AG09319 (cell line): Measurements from ENCODE around the gene IL21R.

Experiments
- DNase-seq: peaks from one replicate; pipeline ENCODE4 v3.0.0-alpha.2; 2010; ENCODE audit warnings: low read depth; ENCODE audit errors: extremely low read depth
- CTCF ChIP-seq: IDR thresholded peaks from 2 replicates; pipeline ENCODE4 v1.5.1; 2011; ENCODE audit warnings: low read depth, mild to moderate bottlenecking, inconsistent platforms, low read length, moderate library complexity

Gene IL21R

DNA sequence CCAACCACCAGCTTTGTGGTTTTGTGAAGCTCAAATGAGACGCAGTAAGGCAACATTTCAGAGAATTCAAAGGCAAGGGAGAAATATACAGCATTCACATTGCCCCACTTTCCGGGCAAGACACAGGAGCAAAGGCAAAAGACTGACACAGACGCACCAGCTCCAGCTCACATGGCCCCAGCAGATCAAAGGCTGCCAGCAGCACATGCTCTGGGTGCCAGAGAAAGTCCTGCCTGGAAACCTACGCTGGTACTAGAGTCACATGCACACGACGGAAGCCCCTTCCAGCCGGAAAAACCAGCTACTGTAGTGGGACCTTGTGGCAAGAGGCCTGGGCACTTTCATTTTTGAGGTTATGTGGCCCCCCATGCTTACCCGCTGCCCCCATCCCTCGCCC lies 97.7 kb downstream of the IL21R start:
- DNase-seq: no peak
- no peak for TF ChIP-seq CTCF

- TF ChIP-seq CTCF: no peak
Measured at GRCh38 chr16:27500801-27501200, 98.8 kb downstream of the IL21R start.

More at GRCh38 chr16:27500801-27501200, 98.8 kb downstream of the IL21R start:
- no peak for DNase-seq
